Epithelial cell of proximal tubule (primary cell): ENCODE measurements around the gene SMU1. TPM values are rescaled to one million over a fixed set of nuclear protein-coding genes. Genes with fewer than 3 reads are reported as not detected.
"Not testable (repeated sequence)": the region's sequence is repeated elsewhere in the genome, so short reads cannot be mapped to it uniquely, and the experiment has no call there.

Source experiments
- DNase-seq: peaks from one replicate; pipeline ENCODE4 v3.0.0-alpha.2; 2011; ENCODE audit warnings: low read depth
- H3K4me3 ChIP-seq: 2 replicates; pipeline ENCODE4 v1.5.1; 2011; ENCODE audit warnings: low read depth, mild to moderate bottlenecking, low read length
- CTCF ChIP-seq: conservative IDR thresholded peaks from 2 replicates; pipeline ENCODE4 v1.5.1; 2012; ENCODE audit warnings: low read depth, mild to moderate bottlenecking, low read length
- total RNA-seq: library from RNA; depleted of rRNA; stranded (reverse); fragments of >200 nt; gene quantifications from 2 replicates; pipeline ENCODE4 v1.2.3, GENCODE V29; 2015

The SMU1 gene
- total RNA-seq, 1 donor from 2014 or later, result 14.4 TPM

GRCh38 chr9:33007755-33008154, 68.7 kb downstream of the SMU1 start:
- H3K4me3 ChIP-seq, result no peak overlapping the region
- DNase-seq, result no peak
- TF ChIP-seq CTCF, result no peak

GRCh38 chr9:33005335-33005734, 71.1 kb downstream of the SMU1 start:
- not testable (repeated sequence) for DNase-seq, H3K4me3 ChIP-seq

GRCh38 chr9:33000682-33001055, 75.8 kb downstream of the SMU1 start:
- H3K4me3 ChIP-seq, result peak overlapping the region; percentile 97
- not testable (repeated sequence) for DNase-seq

GRCh38 chr9:32992595-32993238, 83.8 kb downstream of the SMU1 start:
- no peak for TF ChIP-seq CTCF
- DNase-seq, result peak; percentile 38
- H3K4me3 ChIP-seq, result no peak overlapping the region

GRCh38 chr9:32991897-32992594, 84.4 kb downstream of the SMU1 start:
- DNase-seq, result no peak
- TF ChIP-seq CTCF, result no peak
- no peak overlapping the region for H3K4me3 ChIP-seq

Other genes with a start within 250 kb of the SMU1 start
- 20.9 and 39.8 TPM in 2 replicates for gene APTX, start 75.0 kb downstream of the SMU1 start, total RNA-seq
- 149 and 227 TPM in 2 replicates for gene DNAJA1, start 51.4 kb downstream of the SMU1 start, total RNA-seq
- 44.5 and 60.7 TPM in 2 replicates for gene B4GALT1, start 90.7 kb upstream of the SMU1 start, total RNA-seq
- not detected in 2 replicates for gene SPINK4, start 163.5 kb upstream of the SMU1 start, total RNA-seq
- 33.7 and 38.5 TPM in 2 replicates for gene BAG1, start 188.0 kb upstream of the SMU1 start, total RNA-seq
- gene CHMP5, start 188.4 kb upstream of the SMU1 start, total RNA-seq, result 64.0 and 76.7 TPM in 2 replicates
- gene NFX1, start 213.8 kb upstream of the SMU1 start, total RNA-seq, result 14.2 and 15.6 TPM in 2 replicates